NCI-H2227 (cell line): Measurements from ENCODE around the gene RYR3.
A peak's percentile ranks its signal among the peaks of the same experiment; 100 is the strongest.

Experiments used
- DNase-seq: peaks from one replicate; lab custom pipeline; 2025; ENCODE audit not compliant: unreplicated experiment; lab: John Stamatoyannopoulos, UW

RYR3 gene

GRCh38 chr15:33378866-33379480 lies 68.2 kb downstream of the RYR3 start:
- no peak for DNase-seq

- no peak for DNase-seq
Measured at GRCh38 chr15:33380406-33380805, 69.6 kb downstream of the RYR3 start.

- no peak for DNase-seq
Measured at GRCh38 chr15:33382491-33382890, 71.7 kb downstream of the RYR3 start.

GRCh38 chr15:33384307-33384706 lies 73.5 kb downstream of the RYR3 start:
- no peak for DNase-seq

- DNase-seq = no peak
Measured at GRCh38 chr15:33392453-33392852, 81.7 kb downstream of the RYR3 start.

GRCh38 chr15:33393546-33393945 lies 82.8 kb downstream of the RYR3 start:
- no peak for DNase-seq

GRCh38 chr15:33395321-33395720 lies 84.6 kb downstream of the RYR3 start:
- DNase-seq = no peak

- no peak for DNase-seq
Measured at GRCh38 chr15:33395846-33396245, 85.1 kb downstream of the RYR3 start.

GRCh38 chr15:33396475-33396874 lies 85.7 kb downstream of the RYR3 start:
- DNase-seq = no peak

- no peak for DNase-seq
Measured at GRCh38 chr15:33398555-33398954, 87.8 kb downstream of the RYR3 start.

- DNase-seq = no peak
Measured at GRCh38 chr15:33400941-33401340, 90.2 kb downstream of the RYR3 start.

GRCh38 chr15:33402600-33402999 lies 91.8 kb downstream of the RYR3 start:
- DNase-seq = no peak

GRCh38 chr15:33405096-33405495 lies 94.3 kb downstream of the RYR3 start:
- DNase-seq = no peak

- DNase-seq = no peak
Measured at GRCh38 chr15:33411596-33412540, 101.1 kb downstream of the RYR3 start.

GRCh38 chr15:33419701-33420100 lies 108.9 kb downstream of the RYR3 start:
- DNase-seq = peak; percentile 11

GRCh38 chr15:33424025-33424424 lies 113.3 kb downstream of the RYR3 start:
- no peak for DNase-seq

GRCh38 chr15:33425142-33425541 lies 114.4 kb downstream of the RYR3 start:
- DNase-seq = no peak

- no peak for DNase-seq
Measured at GRCh38 chr15:33430577-33430976, 119.8 kb downstream of the RYR3 start.

GRCh38 chr15:33433821-33434220 lies 123.1 kb downstream of the RYR3 start:
- no peak for DNase-seq

- no peak for DNase-seq
Measured at GRCh38 chr15:33438396-33438795, 127.6 kb downstream of the RYR3 start.

- no peak for DNase-seq
Measured at GRCh38 chr15:33440900-33441299, 130.1 kb downstream of the RYR3 start.

GRCh38 chr15:33442449-33442848 lies 131.7 kb downstream of the RYR3 start:
- no peak for DNase-seq
